TTC549 (cell line): Measurements from ENCODE around the gene PKM.

Experiments
- FAIRE-seq: peaks from 2 replicates; lab custom pipeline; 2012; peaks lifted over from hg19 to GRCh38; lab: Jason Lieb, UNC

Gene PKM

DNA sequence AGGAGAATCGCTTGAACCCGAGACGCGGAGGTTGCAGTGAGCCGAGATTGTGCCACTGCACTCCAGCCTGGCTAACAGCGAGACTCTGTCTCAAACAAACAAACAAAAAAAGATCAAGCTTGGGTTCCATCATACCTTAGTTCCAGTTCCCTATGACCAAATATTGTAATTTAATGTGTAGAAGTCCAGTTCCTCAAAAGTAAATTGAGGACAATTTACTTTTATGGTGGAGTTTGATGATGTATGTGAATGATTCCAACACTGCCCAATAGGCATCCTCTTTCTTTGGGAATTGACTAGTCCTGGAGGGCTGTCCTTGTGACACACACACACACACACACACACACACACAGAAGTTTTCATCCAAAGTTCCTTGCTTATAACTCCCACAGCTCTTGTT is 2.8 kb upstream of the PKM start:
- no peak for FAIRE-seq

- FAIRE-seq = no peak
Observed at GRCh38 chr15:72231833-72232478, 966 bp upstream of the PKM start.

GRCh38 chr15:72230197-72231065 is 559 bp downstream of the PKM start:
- FAIRE-seq = no peak

DNA sequence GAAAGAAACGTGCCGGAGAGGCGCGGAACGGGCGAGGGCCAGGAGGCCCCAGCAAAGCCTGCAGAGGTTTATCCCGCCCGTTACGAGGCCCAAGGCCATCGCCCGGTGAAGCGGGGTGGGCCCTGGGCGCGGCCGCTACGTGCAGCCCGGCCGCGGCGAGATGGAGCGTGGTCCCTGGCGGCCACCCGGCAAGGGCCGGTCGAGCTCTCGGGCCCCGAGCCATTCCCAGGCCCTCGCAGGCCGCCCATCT is 1.1 kb downstream of the PKM start:
- no peak for FAIRE-seq

- FAIRE-seq = no peak
Observed at GRCh38 chr15:72229076-72229946, 1.7 kb downstream of the PKM start.

DNA sequence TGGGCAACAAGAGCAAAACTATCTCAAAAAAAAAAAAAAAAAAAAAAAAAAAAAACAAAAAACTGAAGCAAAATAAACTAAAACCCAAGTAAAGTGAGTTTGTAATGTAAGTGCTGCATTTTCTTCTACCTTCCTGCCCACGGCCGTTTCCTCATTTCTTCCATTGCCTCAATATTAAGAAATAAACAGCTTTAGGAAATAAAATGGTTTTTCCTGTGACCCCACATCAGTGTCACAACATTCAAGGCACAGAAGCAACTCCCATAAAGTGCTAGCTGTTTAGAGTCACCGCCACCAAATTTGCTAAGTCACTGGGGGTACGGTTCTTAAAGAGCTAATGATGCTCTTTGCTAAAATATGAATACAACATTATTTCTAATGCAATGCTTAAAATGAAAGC is 3.3 kb downstream of the PKM start:
- no peak for FAIRE-seq

GRCh38 chr15:72227192-72227586 is 3.8 kb downstream of the PKM start:
- FAIRE-seq = no peak

GRCh38 chr15:72223278-72223677 is 7.7 kb downstream of the PKM start:
- FAIRE-seq = no peak

DNA sequence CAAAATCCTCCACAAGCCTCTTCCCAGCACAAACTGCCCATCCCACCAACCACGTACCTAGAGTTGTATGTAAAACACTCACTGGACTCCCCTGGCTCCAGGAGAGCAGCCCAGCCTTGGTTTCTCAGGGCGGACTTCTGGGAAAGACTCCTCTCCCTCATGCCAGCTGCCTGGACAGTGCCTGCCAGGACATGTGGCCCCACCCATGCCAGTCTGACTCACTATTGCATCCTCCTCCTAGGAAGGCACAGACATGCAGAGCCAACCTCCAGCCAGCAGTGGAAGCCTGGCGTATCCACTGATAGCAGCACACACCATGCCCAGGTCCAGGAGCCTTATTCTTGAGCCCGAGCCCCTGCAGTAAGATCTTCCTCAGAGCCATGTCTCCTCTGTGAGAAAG is 8.6 kb downstream of the PKM start:
- no peak for FAIRE-seq

DNA sequence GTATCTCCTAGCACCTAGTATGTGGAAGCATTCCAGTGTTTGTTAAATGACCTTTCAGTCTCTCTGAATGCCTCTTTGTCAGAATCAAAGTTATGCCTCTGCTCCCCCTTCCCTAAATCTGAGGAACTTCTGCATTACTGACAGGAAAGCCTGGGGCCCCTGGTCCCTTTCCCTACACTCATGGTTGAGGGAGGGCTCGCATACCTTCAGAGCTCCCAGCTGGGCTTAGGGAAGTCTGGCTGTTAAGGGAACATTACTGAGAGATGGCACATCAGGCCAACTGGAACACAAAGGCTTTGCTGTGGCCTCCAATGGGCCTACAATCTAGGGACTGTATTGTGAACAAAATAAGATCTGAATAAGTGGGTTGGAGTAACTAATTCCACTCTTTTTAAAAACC is 10.3 kb downstream of the PKM start:
- no peak for FAIRE-seq

DNA sequence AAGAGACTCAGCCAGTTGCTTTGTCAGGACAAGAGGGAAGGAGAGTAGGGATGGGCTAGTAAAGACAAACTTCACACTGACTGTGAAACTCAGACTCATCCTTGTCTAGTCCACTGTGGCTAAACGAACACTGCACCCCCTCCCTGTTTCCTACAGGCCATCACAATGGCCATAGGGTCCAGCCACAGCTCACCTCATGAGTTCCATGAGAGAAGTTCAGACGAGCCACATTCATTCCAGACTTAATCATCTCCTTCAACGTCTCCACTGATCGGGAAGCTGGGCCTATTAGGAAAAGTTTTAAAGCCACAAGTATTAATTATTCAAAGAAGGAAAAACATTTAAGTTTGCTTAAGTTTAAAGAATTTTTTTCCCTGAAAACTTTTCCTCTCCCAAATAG is 13.8 kb downstream of the PKM start:
- FAIRE-seq = no peak

DNA sequence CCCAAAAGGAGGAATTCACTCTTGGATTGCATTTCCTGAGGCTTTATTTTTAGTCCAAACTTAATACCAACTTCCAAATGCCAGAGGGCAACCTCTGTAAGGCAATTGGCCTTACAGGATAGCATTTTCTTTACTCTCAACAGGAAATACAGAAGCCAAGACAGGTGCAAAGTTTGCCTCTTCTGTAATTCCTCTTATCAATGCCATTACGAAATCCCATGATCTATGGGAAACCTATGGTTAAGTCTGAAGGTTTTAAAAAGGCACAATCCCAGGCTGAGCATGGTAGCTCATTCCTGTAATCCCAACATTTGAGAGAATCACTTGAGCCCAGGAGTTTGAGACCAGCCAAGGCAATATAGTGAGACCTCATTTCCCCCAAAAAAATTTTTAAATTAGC is 14.9 kb downstream of the PKM start:
- FAIRE-seq = no peak

GRCh38 chr15:72207558-72208085 is 23.4 kb downstream of the PKM start:
- no peak for FAIRE-seq

DNA sequence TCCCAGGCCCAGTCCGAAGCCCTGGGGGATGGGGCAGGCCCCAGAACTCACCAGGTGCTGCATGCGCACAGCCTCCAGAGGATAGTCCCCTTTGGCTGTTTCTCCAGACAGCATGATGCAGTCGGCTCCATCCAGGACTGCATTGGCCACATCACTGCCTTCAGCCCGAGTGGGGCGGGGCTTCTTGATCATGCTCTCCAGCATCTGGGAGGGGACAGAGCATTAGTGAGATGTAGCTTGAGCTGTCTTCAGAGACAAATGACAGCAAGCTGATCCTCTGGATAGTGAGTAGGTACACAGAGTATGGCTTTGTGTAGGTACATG is 24.4 kb downstream of the PKM start:
- no peak for FAIRE-seq

DNA sequence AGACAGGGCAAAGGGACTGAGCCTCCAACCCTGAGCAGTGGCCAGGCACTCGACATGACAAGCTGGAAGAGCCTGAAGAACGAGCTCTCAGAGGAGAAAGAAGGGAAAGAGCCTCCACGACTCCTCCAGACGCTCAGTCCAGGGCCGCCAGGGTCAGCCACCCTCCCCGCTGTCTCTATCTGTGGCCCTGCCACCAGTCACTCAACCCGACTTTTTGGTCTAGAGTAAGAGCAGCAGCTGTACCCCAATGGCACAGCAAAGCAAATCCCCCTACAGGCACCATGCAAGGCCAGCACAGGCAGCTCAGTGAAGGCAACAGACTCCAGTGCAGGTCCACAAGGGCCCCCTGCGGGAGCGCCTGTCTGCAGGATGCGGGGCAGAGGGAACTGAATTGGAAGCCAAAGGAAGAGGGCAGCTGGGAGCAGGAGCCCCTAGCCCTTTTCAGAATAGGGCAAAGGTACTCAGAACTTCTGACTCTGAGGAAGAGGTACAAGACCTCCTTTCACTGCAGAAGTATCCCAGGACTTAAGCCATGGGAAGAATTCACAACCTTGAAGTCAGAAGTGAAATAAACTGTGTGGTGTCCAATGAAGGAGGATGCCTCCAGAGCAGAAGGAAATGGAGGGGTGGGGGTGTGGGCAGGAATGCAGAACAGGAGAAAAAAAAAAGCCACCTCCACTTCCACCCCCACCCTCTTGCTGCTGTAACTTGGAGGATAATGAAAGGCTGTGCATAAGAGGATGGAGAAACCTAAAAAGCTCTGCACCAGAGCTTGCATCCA is 24.9 kb downstream of the PKM start:
- no peak for FAIRE-seq

DNA sequence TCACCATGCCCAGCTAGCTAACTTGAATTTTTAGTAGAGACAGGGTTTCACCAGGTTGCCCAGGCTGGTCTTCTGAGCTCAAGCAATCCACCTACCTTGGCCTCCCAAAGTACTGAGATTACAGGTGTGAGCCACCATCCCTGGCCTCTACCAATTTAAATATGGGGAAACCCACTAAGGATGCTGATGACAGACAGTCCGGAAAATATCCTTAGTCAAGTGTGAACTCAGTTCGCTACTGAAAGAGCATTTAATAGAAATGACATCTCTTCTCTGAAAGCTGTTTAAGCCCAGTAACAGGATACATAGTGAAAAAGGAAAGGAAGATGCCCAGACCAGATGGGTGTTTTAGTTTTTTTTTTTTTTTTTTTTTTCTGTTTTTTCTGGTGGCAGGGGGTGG is 25.7 kb downstream of the PKM start:
- FAIRE-seq = no peak

- no peak for FAIRE-seq
Observed at GRCh38 chr15:72203507-72203837, 27.5 kb downstream of the PKM start.

GRCh38 chr15:72202801-72203506 is 28.0 kb downstream of the PKM start:
- no peak for FAIRE-seq

DNA sequence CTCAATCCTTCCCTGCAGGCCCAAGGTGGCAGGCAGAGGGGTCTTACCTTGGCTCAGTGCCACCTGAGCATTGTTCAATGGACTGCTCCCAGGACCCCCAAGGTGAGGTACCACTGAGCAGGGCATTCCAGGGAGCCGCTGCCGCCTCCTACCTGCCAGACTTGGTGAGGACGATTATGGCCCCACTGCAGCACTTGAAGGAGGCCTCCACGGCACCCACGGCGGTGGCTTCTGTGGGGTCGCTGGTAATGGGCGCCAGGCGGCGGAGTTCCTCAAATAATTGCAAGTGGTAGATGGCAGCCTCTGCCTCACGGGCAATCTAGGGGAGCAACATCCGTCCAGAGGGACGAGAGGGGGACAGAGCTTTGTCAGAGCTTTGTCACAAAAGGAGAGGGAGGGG is 28.7 kb downstream of the PKM start:
- FAIRE-seq = no peak

- no peak for FAIRE-seq
Observed at GRCh38 chr15:72201391-72201921, 29.5 kb downstream of the PKM start.

GRCh38 chr15:72200395-72201237 is 30.4 kb downstream of the PKM start:
- FAIRE-seq = no peak
